OCI-LY1 (cell line): Measurements from ENCODE around the gene PGBD5.
A peak's percentile ranks its signal among the peaks of the same experiment; 100 is the strongest.

Experiments
- H2AFZ ChIP-seq: fragments of 200-600 bp; sonication (generic), shearing (Covaris generic); 2 replicates; pipeline ENCODE4 v1.6.0; 2014; ENCODE audit warnings: antibody characterized with exemption, mild to moderate bottlenecking, low read length
- H3F3A ChIP-seq: fragments of 200-600 bp; sonication (generic), shearing (Covaris generic); 2 replicates; pipeline ENCODE4 v1.6.0; 2014; ENCODE audit warnings: mild to moderate bottlenecking, antibody characterized with exemption, low read length, moderate library complexity; ENCODE audit not compliant: insufficient read depth
- H3K27ac ChIP-seq: fragments of 200-600 bp; sonication (generic); 2 replicates; pipeline ENCODE4 v1.5.1; 2014; ENCODE audit warnings: low read length, mixed run types, mild to moderate bottlenecking, low read depth; ENCODE audit not compliant: poor library complexity, severe bottlenecking
- H3K27me3 ChIP-seq: fragments of 200-600 bp; sonication (generic); 2 replicates; pipeline ENCODE4 v1.6.0; 2014; ENCODE audit warnings: antibody characterized with exemption, mild to moderate bottlenecking, low read length, moderate library complexity; ENCODE audit not compliant: insufficient read depth
- H3K36me3 ChIP-seq: fragments of 200-600 bp; sonication (generic); 2 replicates; pipeline ENCODE4 v1.6.1; 2014; ENCODE audit warnings: mild to moderate bottlenecking, antibody characterized with exemption, low read length, moderate library complexity, mixed read lengths; ENCODE audit not compliant: insufficient read depth
- H3K4me1 ChIP-seq: fragments of 200-600 bp; sonication (generic); 2 replicates; pipeline ENCODE4 v1.5.1; 2014; ENCODE audit warnings: mild to moderate bottlenecking, low read length, moderate library complexity; ENCODE audit not compliant: insufficient read depth, severe bottlenecking
- H3K4me2 ChIP-seq: fragments of 200-600 bp; sonication (generic), shearing (Covaris generic); 2 replicates; pipeline ENCODE4 v1.6.1; 2014; ENCODE audit warnings: low read length
- H3K4me3 ChIP-seq: fragments of 200-600 bp; sonication (generic); 2 replicates; pipeline ENCODE4 v1.5.1; 2014; ENCODE audit warnings: low read length, low read depth, mild to moderate bottlenecking, mixed read lengths; ENCODE audit not compliant: poor library complexity, severe bottlenecking
- H3K79me2 ChIP-seq: fragments of 200-600 bp; shearing (Covaris generic); 2 replicates; pipeline ENCODE4 v1.6.1; 2016; ENCODE audit warnings: mixed run types, low read length, mixed read lengths; ENCODE audit not compliant: insufficient read depth
- H3K9ac ChIP-seq: fragments of 200-600 bp; sonication (generic), shearing (Covaris generic); 2 replicates; pipeline ENCODE4 v1.6.1; 2014; ENCODE audit warnings: mild to moderate bottlenecking, low read length, mixed read lengths
- H3K9me2 ChIP-seq: fragments of 200-600 bp; sonication (generic), shearing (Covaris generic); 2 replicates; pipeline ENCODE4 v1.6.1; 2014; ENCODE audit warnings: low read depth, mild to moderate bottlenecking, low read length, mixed read lengths
- H3K9me3 ChIP-seq: fragments of 200-600 bp; shearing (Covaris generic); 2 replicates; pipeline ENCODE4 v1.6.1; 2014; ENCODE audit warnings: low read length, mixed read lengths
- H4K20me1 ChIP-seq: fragments of 200-600 bp; sonication (generic), shearing (Covaris generic); 2 replicates; pipeline ENCODE4 v1.6.0; 2016; ENCODE audit warnings: mild to moderate bottlenecking, low read length; ENCODE audit not compliant: insufficient read depth
- EZH2 ChIP-seq: fragments of 200-600 bp; sonication (generic), shearing (Covaris generic); IDR thresholded peaks from 2 replicates; pipeline ENCODE4 v1.8.0; 2017; ENCODE audit warnings: borderline replicate concordance, mixed run types, mild to moderate bottlenecking, antibody characterized with exemption, low read length, moderate library complexity, mixed read lengths
- TF ChIP-seq, protein P1 (sequence below): fragments of 200-600 bp; sonication (generic), shearing (Covaris generic); IDR thresholded peaks from 2 replicates; pipeline ENCODE4 v1.5.1; 2017; ENCODE audit warnings: mild to moderate bottlenecking, antibody characterized with exemption, low read length, moderate library complexity, mixed read lengths

The PGBD5 gene

DNA sequence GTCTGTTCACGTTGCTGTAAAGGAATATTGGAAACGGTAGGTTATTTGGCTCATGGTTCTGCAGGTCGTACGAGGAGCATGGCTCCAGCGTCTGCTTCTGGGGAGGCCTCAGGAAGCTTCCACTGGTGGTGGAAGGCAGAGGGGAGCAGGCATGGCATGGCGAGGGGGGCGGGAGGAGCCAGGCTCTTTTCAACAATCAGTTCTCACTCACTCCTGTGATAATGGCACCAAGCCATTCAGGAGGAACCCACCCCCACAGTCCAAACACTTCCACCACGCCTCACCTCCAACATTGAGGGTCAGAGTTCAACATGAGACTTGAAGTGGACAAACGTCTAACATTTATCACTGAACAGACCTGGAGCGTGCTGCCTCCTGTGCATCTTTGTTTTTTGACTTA, 141.2 kb downstream of the PGBD5 start:
- Histone ChIP-seq H3K9me3 (no peaks in the 10 kb centered on the region), H3K79me2 (no peaks in the 10 kb centered on the region), H3K4me3 (no peak overlapping the region), H3K9ac (no peak overlapping the region), H3K9me2 (no peaks in the 10 kb centered on the region), H3K27ac (peak overlapping the region; percentile 97), H3K27me3 (no peaks in the 10 kb centered on the region), H4K20me1 (no peaks in the 10 kb centered on the region), H3K36me3 (peaks cover 9% of the 10 kb centered on the region; the same call in 1 of the 2 replicates), H3K4me2 (no peak overlapping the region), H2AFZ (no peak overlapping the region), H3F3A (no peaks in the 10 kb centered on the region), H3K4me1 (peaks cover 74% of the 10 kb centered on the region)
- TF ChIP-seq, protein P1, sequence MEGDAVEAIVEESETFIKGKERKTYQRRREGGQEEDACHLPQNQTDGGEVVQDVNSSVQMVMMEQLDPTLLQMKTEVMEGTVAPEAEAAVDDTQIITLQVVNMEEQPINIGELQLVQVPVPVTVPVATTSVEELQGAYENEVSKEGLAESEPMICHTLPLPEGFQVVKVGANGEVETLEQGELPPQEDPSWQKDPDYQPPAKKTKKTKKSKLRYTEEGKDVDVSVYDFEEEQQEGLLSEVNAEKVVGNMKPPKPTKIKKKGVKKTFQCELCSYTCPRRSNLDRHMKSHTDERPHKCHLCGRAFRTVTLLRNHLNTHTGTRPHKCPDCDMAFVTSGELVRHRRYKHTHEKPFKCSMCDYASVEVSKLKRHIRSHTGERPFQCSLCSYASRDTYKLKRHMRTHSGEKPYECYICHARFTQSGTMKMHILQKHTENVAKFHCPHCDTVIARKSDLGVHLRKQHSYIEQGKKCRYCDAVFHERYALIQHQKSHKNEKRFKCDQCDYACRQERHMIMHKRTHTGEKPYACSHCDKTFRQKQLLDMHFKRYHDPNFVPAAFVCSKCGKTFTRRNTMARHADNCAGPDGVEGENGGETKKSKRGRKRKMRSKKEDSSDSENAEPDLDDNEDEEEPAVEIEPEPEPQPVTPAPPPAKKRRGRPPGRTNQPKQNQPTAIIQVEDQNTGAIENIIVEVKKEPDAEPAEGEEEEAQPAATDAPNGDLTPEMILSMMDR, result no peak
- TF ChIP-seq EZH2, result no peak

DNA sequence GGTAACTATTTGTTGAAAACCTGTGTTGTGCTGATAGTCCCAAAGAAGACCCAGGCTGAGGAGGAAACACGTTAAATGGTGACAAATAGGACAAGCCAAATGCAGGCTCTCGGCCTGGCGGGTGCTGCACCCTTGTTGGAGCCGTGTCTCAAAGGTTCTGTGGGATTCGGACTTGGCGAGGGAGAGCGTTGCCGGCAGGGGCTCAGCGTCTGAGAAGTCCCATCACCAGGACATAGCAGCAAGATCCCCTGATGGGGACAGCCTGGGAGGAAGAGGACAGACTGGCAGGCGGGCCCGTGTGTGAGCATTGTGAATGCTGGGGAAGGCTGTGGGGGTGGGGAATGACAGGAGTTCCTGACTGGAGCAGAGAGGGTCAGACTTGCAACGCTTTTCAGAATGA, 142.5 kb downstream of the PGBD5 start:
- Histone ChIP-seq H4K20me1 (no peaks in the 10 kb centered on the region), H3K79me2 (no peaks in the 10 kb centered on the region), H3K27ac (peak overlapping the region; percentile 97), H3K4me2 (no peak overlapping the region), H3K9me3 (no peaks in the 10 kb centered on the region), H3K9ac (no peak overlapping the region), H3K4me1 (peaks cover 72% of the 10 kb centered on the region), H3K27me3 (no peaks in the 10 kb centered on the region), H3K9me2 (no peaks in the 10 kb centered on the region), H3F3A (no peaks in the 10 kb centered on the region), H3K4me3 (no peak overlapping the region), H3K36me3 (peaks cover 18% of the 10 kb centered on the region; the same call in 1 of the 2 replicates), H2AFZ (no peak overlapping the region)
- TF ChIP-seq EZH2, result no peak
- TF ChIP-seq, protein P1, result no peak

DNA sequence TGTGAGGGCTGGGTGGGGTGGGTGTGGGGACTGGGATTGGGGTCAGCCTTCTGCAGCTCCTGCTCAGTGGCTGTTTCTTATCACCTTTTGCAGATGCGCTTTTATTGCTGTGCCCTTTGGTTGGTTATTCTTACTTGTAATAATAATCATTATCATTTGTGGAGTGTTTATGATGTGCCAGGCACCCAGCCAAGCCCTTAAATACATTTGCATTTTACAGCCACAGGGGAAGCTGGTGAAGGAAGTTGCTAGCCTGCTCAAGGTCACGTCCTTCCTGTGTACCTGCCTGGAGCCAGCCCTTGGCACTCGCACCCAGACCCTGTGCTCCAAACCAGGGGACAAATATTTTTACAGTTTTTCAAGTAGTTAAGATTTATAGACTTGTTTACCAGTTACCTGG, 144.0 kb downstream of the PGBD5 start:
- H3K9ac ChIP-seq, result peak overlapping the region; percentile 69; the same call in 1 of the 2 replicates

More for the DNA sequence above, 144.0 kb downstream of the PGBD5 start:
- no peak for TF ChIP-seq EZH2
- TF ChIP-seq, protein P1, result no peak
- H2AFZ ChIP-seq, result no peak overlapping the region
- H3K27ac ChIP-seq, result peak overlapping the region; percentile 97
- no peaks in the 10 kb centered on the region for H3F3A ChIP-seq
- no peaks in the 10 kb centered on the region for H4K20me1 ChIP-seq
- H3K4me1 ChIP-seq, result peaks cover 73% of the 10 kb centered on the region
- H3K9me2 ChIP-seq, result no peaks in the 10 kb centered on the region
- H3K4me2 ChIP-seq, result peak overlapping the region; percentile 42
- H3K79me2 ChIP-seq, result no peaks in the 10 kb centered on the region
- no peaks in the 10 kb centered on the region for H3K27me3 ChIP-seq
- peak overlapping the region; percentile 14 for H3K4me3 ChIP-seq
- H3K9me3 ChIP-seq, result no peaks in the 10 kb centered on the region
- peaks cover 18% of the 10 kb centered on the region; the same call in 1 of the 2 replicates for H3K36me3 ChIP-seq
